GM23338 (cell line): ENCODE measurements around the gene PHYKPL. TPM values are rescaled to one million over a fixed set of nuclear protein-coding genes. Genes with fewer than 3 reads are reported as not detected.

Source experiments
- ATAC-seq: fragments of 200-7000 bp; cut with Tn5 transposase; 3 replicates; pipeline ENCODE4 v1.9.1; 2020
- DNase-seq: peaks from one replicate; pipeline ENCODE4 v3.0.0-alpha.2; 2015; ENCODE audit warnings: low spot score
- H2AFZ ChIP-seq: fragments of 200-600 bp; sonication (generic); 2 replicates; pipeline ENCODE4 v1.8.0; 2016; ENCODE audit warnings: antibody characterized with exemption, mild to moderate bottlenecking, moderate library complexity
- H3F3A ChIP-seq: fragments of 200-600 bp; sonication (generic); replicated peaks from 2 replicates; pipeline ENCODE4 v1.8.0; 2017; ENCODE audit warnings: antibody characterized with exemption, mixed run types, low read depth
- H3K27ac ChIP-seq: fragments of 200-600 bp; sonication (generic); 2 replicates; pipeline ENCODE4 v1.6.1; 2016; ENCODE audit warnings: low read depth
- H3K27me3 ChIP-seq: fragments of 200-600 bp; sonication (generic); 2 replicates; pipeline ENCODE4 v1.8.0; 2016; ENCODE audit warnings: mild to moderate bottlenecking, mixed run types, moderate library complexity; ENCODE audit not compliant: insufficient read depth
- H3K36me3 ChIP-seq: fragments of 200-600 bp; sonication (generic); 2 replicates; pipeline ENCODE4 v1.8.0; 2016; ENCODE audit warnings: mild to moderate bottlenecking; ENCODE audit not compliant: insufficient read depth
- H3K4me1 ChIP-seq: fragments of 200-600 bp; sonication (generic); 2 replicates; pipeline ENCODE4 v1.8.0; 2016; ENCODE audit warnings: mild to moderate bottlenecking, moderate library complexity; ENCODE audit not compliant: insufficient read depth
- H3K4me2 ChIP-seq: fragments of 200-600 bp; sonication (generic); 2 replicates; pipeline ENCODE4 v1.7.1; 2017; ENCODE audit warnings: mixed run types
- H3K4me3 ChIP-seq: fragments of 200-600 bp; sonication (generic); 2 replicates; pipeline ENCODE4 v1.6.1; 2016; ENCODE audit warnings: mixed run types
- H3K79me2 ChIP-seq: fragments of 200-600 bp; sonication (generic); replicated peaks from 2 replicates; pipeline ENCODE4 v1.8.0; 2017; ENCODE audit warnings: mild to moderate bottlenecking; ENCODE audit not compliant: insufficient read depth
- H3K9me2 ChIP-seq: fragments of 200-600 bp; sonication (generic); 2 replicates; pipeline ENCODE4 v1.8.0; 2017; ENCODE audit not compliant: insufficient read depth
- H4K20me1 ChIP-seq: fragments of 200-600 bp; sonication (generic); replicated peaks from 2 replicates; pipeline ENCODE4 v1.8.0; 2017; ENCODE audit warnings: mild to moderate bottlenecking; ENCODE audit not compliant: insufficient read depth
- H3K27ac Mint-ChIP-seq: 2 replicates; pipeline ENCODE4 v1.8.0; 2020; ENCODE audit warnings: inconsistent platforms, mild to moderate bottlenecking, moderate library complexity, mixed read lengths
- H3K27me3 Mint-ChIP-seq: 3 replicates; pipeline ENCODE4 v1.8.0; 2022; ENCODE audit warnings: low read depth, mild to moderate bottlenecking, moderate library complexity, mixed read lengths, inconsistent platforms; ENCODE audit not compliant: insufficient read depth, poor library complexity
- H3K36me3 Mint-ChIP-seq: 3 replicates; pipeline ENCODE4 v1.8.0; 2021; ENCODE audit warnings: low read depth, mild to moderate bottlenecking, inconsistent platforms, moderate library complexity, mixed read lengths
- H3K4me1 Mint-ChIP-seq: 3 replicates; pipeline ENCODE4 v1.8.0; 2020; ENCODE audit warnings: mild to moderate bottlenecking, inconsistent platforms, mixed read lengths
- H3K4me3 Mint-ChIP-seq: 3 replicates; pipeline ENCODE4 v1.8.0; 2021; ENCODE audit warnings: moderate library complexity, mild to moderate bottlenecking, inconsistent platforms, mixed read lengths
- H3K9me3 Mint-ChIP-seq: 3 replicates; pipeline ENCODE4 v1.8.0; 2020; ENCODE audit warnings: moderate library complexity, mild to moderate bottlenecking, inconsistent platforms, mixed read lengths
- CTCF ChIP-seq, 2 experiments: fragments of 200-600 bp in 1 of 2; sonication (generic) in 1 of 2; conservative IDR thresholded peaks; 2 replicates each; pipeline versions ENCODE4 v1.5.1 to v1.6.1; 2016 to 2017; ENCODE audit warnings: antibody characterized with exemption in 2 of 2, low read depth in 2 of 2, mild to moderate bottlenecking in 2 of 2, moderate library complexity in 1 of 2
- NANOG ChIP-seq: IDR thresholded peaks from 2 replicates; pipeline ENCODE4 v1.6.1; 2016; ENCODE audit warnings: antibody characterized with exemption, borderline replicate concordance
- POLR2AphosphoS5 ChIP-seq: IDR thresholded peaks from 2 replicates; pipeline ENCODE4 v1.6.1; 2016; ENCODE audit warnings: antibody characterized with exemption, low read depth
- STAT1 ChIP-seq: IDR thresholded peaks from one replicate; pipeline ENCODE4 v1.6.1; 2016; ENCODE audit warnings: antibody characterized with exemption; ENCODE audit not compliant: unreplicated experiment
- polyA plus RNA-seq: library from polyadenylated mRNA; unstranded; fragments of >200 nt; fragmentation: Nextera tagmentation; extraction: Ambion mirVana; gene quantifications from 2 replicates; pipeline ENCODE4 v1.2.1, GENCODE V29; 2016
- total RNA-seq: library from RNA; depleted of rRNA; stranded (reverse); fragments of >200 nt; shearing (Covaris generic); gene quantifications from 2 replicates; pipeline ENCODE4 v1.2.3, GENCODE V29; 2014
- TF ChIP-seq, protein P1 (sequence below): fragments of 250-450 bp; sonication (Bioruptor Pico); IDR thresholded peaks from 2 replicates; pipeline ENCODE4 v1.5.0; 2020; ENCODE audit warnings: mild to moderate bottlenecking, moderate library complexity
- TF ChIP-seq, protein P2 (sequence below): IDR thresholded peaks from one replicate; pipeline ENCODE4 v1.6.1; 2018; ENCODE audit warnings: antibody characterized with exemption; ENCODE audit not compliant: unreplicated experiment

The PHYKPL gene
- total and polyA plus RNA-seq, 2 experiments from 2014 or later, result 15.9 to 20.8 TPM

- Mint-ChIP-seq H3K9me3 (peaks cover 5% of the 10 kb centered on the region; the same call in 1 of the 3 replicates), H3K27ac (peak overlapping the region; percentile 52; the same call in 1 of the 2 replicates), H3K4me1 (peaks cover 46% of the 10 kb centered on the region), H3K27me3 (peaks cover 52% of the 10 kb centered on the region), H3K36me3 (peaks cover 99% of the 10 kb centered on the region), H3K4me3 (no peak overlapping the region; the same call in 2 of the 3 replicates)
- Histone ChIP-seq H2AFZ (no peak overlapping the region), H3K9me2 (no peaks in the 10 kb centered on the region), H3F3A (peaks cover 90% of the 10 kb centered on the region), H3K4me2 (no peak overlapping the region), H3K79me2 (peaks cover 41% of the 10 kb centered on the region), H4K20me1 (peaks cover 69% of the 10 kb centered on the region), H3K27ac (peak overlapping the region; percentile 32; the same call in 1 of the 2 replicates), H3K36me3 (peaks cover 64% of the 10 kb centered on the region), H3K4me1 (peaks cover 20% of the 10 kb centered on the region), H3K27me3 (no peaks in the 10 kb centered on the region), H3K4me3 (no peak overlapping the region)
- DNase-seq (peak; percentile 38), ATAC-seq (no peak)
- no peak for TF ChIP-seq STAT1
- peak; percentile 28 for TF ChIP-seq POLR2AphosphoS5
- TF ChIP-seq NANOG, result no peak
- TF ChIP-seq, protein P1, sequence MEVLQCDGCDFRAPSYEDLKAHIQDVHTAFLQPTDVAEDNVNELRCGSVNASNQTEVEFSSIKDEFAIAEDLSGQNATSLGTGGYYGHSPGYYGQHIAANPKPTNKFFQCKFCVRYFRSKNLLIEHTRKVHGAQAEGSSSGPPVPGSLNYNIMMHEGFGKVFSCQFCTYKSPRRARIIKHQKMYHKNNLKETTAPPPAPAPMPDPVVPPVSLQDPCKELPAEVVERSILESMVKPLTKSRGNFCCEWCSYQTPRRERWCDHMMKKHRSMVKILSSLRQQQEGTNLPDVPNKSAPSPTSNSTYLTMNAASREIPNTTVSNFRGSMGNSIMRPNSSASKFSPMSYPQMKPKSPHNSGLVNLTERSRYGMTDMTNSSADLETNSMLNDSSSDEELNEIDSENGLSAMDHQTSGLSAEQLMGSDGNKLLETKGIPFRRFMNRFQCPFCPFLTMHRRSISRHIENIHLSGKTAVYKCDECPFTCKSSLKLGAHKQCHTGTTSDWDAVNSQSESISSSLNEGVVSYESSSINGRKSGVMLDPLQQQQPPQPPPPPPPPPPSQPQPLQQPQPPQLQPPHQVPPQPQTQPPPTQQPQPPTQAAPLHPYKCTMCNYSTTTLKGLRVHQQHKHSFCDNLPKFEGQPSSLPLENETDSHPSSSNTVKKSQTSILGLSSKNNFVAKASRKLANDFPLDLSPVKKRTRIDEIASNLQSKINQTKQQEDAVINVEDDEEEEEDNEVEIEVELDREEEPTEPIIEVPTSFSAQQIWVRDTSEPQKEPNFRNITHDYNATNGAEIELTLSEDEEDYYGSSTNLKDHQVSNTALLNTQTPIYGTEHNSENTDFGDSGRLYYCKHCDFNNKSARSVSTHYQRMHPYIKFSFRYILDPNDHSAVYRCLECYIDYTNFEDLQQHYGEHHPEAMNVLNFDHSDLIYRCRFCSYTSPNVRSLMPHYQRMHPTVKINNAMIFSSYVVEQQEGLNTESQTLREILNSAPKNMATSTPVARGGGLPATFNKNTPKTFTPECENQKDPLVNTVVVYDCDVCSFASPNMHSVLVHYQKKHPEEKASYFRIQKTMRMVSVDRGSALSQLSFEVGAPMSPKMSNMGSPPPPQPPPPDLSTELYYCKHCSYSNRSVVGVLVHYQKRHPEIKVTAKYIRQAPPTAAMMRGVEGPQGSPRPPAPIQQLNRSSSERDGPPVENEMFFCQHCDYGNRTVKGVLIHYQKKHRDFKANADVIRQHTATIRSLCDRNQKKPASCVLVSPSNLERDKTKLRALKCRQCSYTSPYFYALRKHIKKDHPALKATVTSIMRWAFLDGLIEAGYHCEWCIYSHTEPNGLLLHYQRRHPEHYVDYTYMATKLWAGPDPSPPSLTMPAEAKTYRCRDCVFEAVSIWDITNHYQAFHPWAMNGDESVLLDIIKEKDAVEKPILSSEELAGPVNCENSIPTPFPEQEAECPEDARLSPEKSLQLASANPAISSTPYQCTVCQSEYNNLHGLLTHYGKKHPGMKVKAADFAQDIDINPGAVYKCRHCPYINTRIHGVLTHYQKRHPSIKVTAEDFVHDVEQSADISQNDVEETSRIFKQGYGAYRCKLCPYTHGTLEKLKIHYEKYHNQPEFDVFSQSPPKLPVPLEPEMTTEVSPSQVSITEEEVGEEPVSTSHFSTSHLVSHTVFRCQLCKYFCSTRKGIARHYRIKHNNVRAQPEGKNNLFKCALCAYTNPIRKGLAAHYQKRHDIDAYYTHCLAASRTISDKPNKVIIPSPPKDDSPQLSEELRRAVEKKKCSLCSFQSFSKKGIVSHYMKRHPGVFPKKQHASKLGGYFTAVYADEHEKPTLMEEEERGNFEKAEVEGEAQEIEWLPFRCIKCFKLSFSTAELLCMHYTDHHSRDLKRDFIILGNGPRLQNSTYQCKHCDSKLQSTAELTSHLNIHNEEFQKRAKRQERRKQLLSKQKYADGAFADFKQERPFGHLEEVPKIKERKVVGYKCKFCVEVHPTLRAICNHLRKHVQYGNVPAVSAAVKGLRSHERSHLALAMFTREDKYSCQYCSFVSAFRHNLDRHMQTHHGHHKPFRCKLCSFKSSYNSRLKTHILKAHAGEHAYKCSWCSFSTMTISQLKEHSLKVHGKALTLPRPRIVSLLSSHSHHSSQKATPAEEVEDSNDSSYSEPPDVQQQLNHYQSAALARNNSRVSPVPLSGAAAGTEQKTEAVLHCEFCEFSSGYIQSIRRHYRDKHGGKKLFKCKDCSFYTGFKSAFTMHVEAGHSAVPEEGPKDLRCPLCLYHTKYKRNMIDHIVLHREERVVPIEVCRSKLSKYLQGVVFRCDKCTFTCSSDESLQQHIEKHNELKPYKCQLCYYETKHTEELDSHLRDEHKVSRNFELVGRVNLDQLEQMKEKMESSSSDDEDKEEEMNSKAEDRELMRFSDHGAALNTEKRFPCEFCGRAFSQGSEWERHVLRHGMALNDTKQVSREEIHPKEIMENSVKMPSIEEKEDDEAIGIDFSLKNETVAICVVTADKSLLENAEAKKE (CRISPR knock-in tag), result no peak
- TF ChIP-seq, protein P2, sequence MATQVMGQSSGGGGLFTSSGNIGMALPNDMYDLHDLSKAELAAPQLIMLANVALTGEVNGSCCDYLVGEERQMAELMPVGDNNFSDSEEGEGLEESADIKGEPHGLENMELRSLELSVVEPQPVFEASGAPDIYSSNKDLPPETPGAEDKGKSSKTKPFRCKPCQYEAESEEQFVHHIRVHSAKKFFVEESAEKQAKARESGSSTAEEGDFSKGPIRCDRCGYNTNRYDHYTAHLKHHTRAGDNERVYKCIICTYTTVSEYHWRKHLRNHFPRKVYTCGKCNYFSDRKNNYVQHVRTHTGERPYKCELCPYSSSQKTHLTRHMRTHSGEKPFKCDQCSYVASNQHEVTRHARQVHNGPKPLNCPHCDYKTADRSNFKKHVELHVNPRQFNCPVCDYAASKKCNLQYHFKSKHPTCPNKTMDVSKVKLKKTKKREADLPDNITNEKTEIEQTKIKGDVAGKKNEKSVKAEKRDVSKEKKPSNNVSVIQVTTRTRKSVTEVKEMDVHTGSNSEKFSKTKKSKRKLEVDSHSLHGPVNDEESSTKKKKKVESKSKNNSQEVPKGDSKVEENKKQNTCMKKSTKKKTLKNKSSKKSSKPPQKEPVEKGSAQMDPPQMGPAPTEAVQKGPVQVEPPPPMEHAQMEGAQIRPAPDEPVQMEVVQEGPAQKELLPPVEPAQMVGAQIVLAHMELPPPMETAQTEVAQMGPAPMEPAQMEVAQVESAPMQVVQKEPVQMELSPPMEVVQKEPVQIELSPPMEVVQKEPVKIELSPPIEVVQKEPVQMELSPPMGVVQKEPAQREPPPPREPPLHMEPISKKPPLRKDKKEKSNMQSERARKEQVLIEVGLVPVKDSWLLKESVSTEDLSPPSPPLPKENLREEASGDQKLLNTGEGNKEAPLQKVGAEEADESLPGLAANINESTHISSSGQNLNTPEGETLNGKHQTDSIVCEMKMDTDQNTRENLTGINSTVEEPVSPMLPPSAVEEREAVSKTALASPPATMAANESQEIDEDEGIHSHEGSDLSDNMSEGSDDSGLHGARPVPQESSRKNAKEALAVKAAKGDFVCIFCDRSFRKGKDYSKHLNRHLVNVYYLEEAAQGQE, result no peak
- no peak for TF ChIP-seq CTCF (conservative IDR thresholded peaks at IDR 0.05; ENCODE audit: low read depth in 2 of 2)
Measured at GRCh38 chr5:178210073-178210535, 22.5 kb downstream of the PHYKPL start.
